ENCODE results near the gene KLHL36.

DNA sequence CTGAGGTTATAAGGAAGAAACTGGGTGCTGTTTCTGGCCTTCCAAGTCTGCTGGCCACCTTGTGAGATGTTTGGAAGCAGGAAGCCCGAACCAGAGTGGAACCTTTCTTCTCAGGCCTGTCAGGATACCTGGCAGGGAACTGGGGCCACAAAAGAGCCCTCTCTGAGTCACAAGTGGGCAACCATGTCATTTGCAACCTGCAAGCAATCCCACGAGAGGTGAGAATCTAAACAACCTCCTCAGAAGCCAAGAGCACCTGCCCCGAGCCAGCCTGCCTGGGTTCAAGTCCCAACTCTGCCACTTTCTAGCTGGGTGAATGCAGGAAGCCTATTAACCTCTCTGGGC, 33.7 kb upstream of the KLHL36 start:
- TF ChIP-seq, protein P1, sequence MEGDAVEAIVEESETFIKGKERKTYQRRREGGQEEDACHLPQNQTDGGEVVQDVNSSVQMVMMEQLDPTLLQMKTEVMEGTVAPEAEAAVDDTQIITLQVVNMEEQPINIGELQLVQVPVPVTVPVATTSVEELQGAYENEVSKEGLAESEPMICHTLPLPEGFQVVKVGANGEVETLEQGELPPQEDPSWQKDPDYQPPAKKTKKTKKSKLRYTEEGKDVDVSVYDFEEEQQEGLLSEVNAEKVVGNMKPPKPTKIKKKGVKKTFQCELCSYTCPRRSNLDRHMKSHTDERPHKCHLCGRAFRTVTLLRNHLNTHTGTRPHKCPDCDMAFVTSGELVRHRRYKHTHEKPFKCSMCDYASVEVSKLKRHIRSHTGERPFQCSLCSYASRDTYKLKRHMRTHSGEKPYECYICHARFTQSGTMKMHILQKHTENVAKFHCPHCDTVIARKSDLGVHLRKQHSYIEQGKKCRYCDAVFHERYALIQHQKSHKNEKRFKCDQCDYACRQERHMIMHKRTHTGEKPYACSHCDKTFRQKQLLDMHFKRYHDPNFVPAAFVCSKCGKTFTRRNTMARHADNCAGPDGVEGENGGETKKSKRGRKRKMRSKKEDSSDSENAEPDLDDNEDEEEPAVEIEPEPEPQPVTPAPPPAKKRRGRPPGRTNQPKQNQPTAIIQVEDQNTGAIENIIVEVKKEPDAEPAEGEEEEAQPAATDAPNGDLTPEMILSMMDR (IDR thresholded peaks at IDR 0.05), result no peak
- TF ChIP-seq ZFX (IDR thresholded peaks at IDR 0.05; ENCODE audit: borderline replicate concordance), result no peak
